GM21717 (cell line): Measurements from ENCODE around the gene THOC7.

Experiments used
- ATAC-seq: cut with Tn5 transposase; IDR thresholded peaks from one replicate; pipeline ENCODE4 v1.9.1; 2021; ENCODE audit warnings: mild to moderate bottlenecking, moderate library complexity; ENCODE audit not compliant: unreplicated experiment

The THOC7 gene

GRCh38 chr3:63878394-63879060 is 14.9 kb upstream of the THOC7 start:
- no peak for ATAC-seq

GRCh38 chr3:63877737-63878393 is 14.3 kb upstream of the THOC7 start:
- ATAC-seq: no peak

- no peak for ATAC-seq
Observed at GRCh38 chr3:63876260-63876659, 12.7 kb upstream of the THOC7 start.

- no peak for ATAC-seq
Observed at GRCh38 chr3:63875510-63875909, 11.9 kb upstream of the THOC7 start.

- ATAC-seq: no peak
Observed at GRCh38 chr3:63874769-63875168, 11.2 kb upstream of the THOC7 start.

- ATAC-seq: no peak
Observed at GRCh38 chr3:63872135-63872924, 8.7 kb upstream of the THOC7 start.

GRCh38 chr3:63870615-63871005 is 7.0 kb upstream of the THOC7 start:
- ATAC-seq: no peak

GRCh38 chr3:63869940-63870614 is 6.5 kb upstream of the THOC7 start:
- no peak for ATAC-seq

- no peak for ATAC-seq
Observed at GRCh38 chr3:63867225-63867624, 3.6 kb upstream of the THOC7 start.

GRCh38 chr3:63864965-63865327 is 1.3 kb upstream of the THOC7 start:
- ATAC-seq: peak; percentile 1

GRCh38 chr3:63864008-63864964 is 681 bp upstream of the THOC7 start:
- peak; percentile 44 for ATAC-seq

- ATAC-seq: no peak
Observed at GRCh38 chr3:63862804-63863149, 828 bp downstream of the THOC7 start.

- no peak for ATAC-seq
Observed at GRCh38 chr3:63861306-63861705, 2.3 kb downstream of the THOC7 start.

GRCh38 chr3:63860776-63861175 is 2.8 kb downstream of the THOC7 start:
- ATAC-seq: no peak

GRCh38 chr3:63857311-63857710 is 6.3 kb downstream of the THOC7 start:
- ATAC-seq: no peak

GRCh38 chr3:63855333-63855940 is 8.2 kb downstream of the THOC7 start:
- ATAC-seq: no peak

GRCh38 chr3:63853106-63853505 is 10.5 kb downstream of the THOC7 start:
- no peak for ATAC-seq

- ATAC-seq: no peak
Observed at GRCh38 chr3:63851287-63851686, 12.3 kb downstream of the THOC7 start.

GRCh38 chr3:63849175-63849574 is 14.4 kb downstream of the THOC7 start:
- ATAC-seq: no peak
